ENCODE results near the gene IL7R.

DNA sequence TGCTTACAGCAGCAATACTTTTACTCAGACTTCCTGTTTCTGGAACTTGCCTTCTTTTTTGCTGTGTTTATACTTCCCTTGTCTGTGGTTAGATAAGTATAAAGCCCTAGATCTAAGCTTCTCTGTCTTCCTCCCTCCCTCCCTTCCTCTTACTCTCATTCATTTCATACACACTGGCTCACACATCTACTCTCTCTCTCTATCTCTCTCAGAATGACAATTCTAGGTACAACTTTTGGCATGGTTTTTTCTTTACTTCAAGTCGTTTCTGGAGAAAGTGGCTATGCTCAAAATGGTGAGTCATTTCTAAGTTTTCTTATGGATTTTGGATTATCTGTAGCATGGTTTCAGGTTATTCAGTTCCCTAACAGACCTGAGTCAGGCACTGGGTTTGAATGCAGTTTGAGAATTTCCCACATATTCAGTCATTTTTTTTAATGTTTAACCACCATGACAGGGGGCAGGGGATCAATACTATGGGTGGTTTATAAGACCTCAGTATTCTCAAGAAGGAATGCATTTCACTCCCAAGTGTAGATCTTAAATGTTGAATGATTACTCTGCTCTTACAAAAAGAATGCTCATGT is at the start of gene IL7R:
- TF ChIP-seq, protein P1, sequence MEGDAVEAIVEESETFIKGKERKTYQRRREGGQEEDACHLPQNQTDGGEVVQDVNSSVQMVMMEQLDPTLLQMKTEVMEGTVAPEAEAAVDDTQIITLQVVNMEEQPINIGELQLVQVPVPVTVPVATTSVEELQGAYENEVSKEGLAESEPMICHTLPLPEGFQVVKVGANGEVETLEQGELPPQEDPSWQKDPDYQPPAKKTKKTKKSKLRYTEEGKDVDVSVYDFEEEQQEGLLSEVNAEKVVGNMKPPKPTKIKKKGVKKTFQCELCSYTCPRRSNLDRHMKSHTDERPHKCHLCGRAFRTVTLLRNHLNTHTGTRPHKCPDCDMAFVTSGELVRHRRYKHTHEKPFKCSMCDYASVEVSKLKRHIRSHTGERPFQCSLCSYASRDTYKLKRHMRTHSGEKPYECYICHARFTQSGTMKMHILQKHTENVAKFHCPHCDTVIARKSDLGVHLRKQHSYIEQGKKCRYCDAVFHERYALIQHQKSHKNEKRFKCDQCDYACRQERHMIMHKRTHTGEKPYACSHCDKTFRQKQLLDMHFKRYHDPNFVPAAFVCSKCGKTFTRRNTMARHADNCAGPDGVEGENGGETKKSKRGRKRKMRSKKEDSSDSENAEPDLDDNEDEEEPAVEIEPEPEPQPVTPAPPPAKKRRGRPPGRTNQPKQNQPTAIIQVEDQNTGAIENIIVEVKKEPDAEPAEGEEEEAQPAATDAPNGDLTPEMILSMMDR (conservative IDR thresholded peaks at IDR 0.05) = no peak
- no peak for TF ChIP-seq EZH2 (IDR thresholded peaks at IDR 0.05; ENCODE audit: low read depth)

Measured in PC-9 (cell line).